ENCODE measurements around the gene RGP1.

RGP1 gene

GRCh38 chr9:35748858-35749514, at the start of gene RGP1, which contains the start of gene GBA2:
Gene RGP1 (plus strand): TSS chr9:35749287. CDS start chr9:35749756, 469 bp downstream.
Gene GBA2 (minus strand): TSS chr9:35749228. CDS start chr9:35748704, 524 bp downstream.
- DNase-seq, result peak; percentile 76 to 87

DNA sequence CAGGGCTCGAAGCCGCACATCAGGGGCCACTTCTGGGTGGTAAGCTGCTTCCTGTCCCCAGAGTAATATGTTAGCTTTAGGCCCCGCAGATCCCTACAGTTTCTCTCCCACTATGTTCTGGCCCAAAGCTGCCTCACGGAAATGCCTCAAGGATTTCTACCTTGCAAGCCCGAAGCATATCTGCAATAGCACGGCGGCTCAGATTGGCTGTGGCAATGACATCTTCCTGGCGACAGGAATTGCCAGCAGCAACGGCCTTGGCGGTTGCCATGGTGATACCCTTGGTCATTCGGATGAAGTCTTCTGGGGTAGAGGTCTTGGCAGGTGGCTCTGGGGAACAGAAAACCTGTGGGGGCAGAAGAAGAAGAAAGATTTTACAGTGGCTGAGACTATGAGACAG, 49.1 kb upstream of the RGP1 start:
- DNase-seq, result no peak

DNA sequence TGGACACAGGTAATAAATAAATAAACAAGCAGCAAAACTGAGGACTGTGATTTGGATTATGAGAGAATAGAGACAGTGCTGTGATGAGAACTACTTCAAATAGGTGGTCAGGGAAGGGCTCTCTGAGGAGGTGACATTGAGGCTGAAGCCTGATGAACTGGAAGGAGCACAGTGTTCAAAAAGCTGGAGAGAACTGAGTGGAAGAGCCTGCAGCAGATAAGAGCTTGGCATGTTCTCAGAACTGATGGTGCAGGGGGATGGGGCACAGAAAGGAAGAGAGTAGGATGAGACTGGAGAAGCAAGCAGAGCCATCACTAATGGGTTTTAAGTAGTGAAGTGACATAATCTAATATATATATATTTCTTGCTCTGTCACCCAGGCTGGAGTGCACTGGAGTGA, 48.1 kb upstream of the RGP1 start:
- no peak for DNase-seq

DNA sequence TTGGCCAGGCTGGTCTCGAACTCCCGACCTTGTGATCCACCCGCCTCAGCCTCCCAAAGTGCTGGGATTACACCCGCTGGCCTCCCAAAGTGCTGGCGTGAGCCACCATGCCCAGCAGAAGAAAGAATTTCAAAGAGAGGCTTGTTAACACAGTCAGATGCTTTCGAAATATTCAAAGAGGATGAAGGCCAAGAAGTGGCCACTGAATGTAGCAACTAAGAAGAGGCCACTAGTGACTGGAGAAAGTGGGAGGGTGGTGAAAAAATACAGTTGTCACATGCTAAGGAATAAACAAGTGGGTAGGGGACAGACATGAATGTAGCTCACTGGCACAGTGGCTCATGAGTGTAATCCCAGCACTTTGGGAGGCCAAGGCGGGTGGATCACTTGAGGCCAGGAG, 46.4 kb upstream of the RGP1 start:
- no peak for DNase-seq

- DNase-seq, result no peak
Observed at GRCh38 chr9:35703906-35704672, 45.0 kb upstream of the RGP1 start.

DNA sequence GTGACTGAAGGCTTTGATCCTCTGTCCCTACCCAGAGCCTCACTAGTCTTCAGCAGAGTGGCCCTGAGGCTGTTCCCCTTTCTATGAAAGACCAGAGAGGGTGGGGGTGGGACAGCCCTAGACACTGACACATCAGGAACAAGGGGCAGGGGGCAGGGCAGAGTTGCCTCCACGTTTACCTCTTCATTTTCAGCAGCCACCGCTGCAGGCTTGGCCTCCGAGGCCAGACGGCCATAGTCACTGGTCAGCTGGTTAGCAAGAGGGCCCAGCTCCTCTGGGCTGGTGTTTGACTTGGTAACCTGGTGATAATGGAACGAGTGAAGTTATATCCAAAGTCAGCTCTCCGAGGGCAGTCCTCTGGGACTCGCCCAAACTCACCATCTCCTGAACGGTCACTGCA, 43.7 kb upstream of the RGP1 start:
- DNase-seq, result no peak

DNA sequence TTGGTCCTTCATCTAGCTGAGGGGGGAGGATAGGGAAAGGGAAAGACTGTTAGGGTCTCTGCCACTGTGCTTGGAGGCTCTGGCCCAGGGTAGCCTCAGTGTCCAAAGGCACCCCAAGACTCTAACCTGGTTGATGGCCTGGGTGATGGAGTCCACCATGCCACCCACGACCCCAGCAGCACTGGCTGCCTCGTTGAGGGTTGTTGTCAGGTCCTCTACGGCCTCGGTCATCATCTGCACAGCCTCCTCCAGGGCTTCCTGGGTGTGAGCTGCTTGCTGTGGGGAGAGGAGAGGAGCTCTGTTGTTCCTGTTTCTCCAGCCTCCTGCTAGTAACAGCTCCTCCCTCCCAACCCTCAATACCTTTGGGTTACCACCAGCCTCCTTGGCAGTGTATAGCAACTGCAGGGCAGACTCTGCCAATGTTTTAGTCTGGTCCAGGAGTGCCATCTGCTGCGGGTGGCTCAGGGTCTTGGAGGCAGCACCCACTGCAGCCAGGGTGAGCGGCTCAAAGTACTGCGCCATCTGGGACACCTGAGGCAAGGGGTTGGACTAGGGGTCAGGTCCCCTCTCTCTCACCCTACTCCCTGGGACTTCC, 43.2 kb upstream of the RGP1 start:
- no peak for DNase-seq

DNA sequence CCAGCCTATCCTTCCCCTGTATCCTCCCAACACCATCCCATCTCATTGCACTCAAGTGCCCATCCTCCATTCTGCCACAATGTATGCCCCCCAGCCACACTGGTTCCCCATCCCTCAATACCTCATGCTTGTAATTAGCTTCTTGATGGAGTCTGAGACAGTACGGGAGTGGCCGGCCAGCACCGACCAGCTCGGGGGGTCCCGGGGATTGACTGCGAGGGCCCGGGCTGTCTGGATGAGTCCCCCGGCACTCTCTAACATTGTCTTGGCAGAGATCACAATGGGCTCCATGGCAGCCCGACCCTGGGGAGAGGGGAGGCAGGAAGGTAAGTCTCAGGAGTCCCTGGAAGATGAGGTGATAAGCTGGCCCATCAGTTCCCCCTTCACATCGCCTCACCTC, 42.1 kb upstream of the RGP1 start:
- DNase-seq, result no peak

DNA sequence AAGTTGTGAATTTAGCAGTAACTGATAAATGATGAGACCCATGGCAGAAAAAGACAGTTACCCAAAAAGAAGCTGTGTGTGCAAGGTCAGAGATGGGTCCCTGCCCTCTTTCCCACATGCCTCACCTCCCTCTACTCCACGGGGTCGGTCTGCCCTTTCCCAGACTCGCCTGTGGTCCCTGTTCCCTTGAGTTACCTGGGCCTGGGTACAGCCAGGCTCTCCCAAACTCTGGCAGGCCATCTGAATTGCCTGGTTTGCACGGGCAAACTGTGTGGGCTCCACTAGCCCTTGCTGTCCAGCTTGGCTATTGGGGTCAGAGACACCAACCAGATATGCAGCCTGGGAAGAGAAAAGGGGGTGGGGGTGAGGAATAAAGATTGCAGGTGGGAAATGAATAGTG, 40.9 kb upstream of the RGP1 start:
- no peak for DNase-seq

DNA sequence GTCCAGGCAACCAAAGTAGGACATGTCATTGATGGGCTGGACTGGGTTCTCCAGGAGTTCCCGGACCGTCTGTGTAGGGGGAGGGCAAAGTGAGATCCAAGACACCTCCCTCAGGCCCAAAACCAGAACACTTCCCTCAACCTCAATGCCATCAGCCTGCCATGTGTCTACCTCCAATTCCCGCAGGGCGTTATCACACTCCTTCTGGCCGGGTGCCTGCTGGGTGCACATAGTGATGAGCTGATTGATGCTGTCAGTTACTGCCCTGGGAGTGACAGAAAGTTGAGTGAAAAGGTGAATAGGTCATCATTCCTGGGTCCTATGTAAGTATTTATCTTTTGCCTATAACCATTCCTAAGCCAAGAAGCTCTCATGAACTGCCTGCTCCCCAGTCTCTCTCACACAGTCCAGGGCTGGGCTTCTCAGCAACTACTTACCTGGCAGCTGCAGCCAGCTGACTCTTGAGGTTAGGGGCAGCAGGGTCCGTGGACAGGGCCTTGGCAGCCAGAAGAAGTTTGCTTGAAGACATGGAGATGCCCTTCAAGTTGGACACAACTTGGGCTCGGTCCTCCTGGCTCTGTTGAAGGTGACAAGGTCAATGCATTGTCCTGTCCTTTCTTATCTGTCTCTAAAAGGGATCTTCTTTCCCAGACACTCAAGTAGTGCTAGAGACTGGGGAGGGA, 38.1 kb upstream of the RGP1 start:
- no peak for DNase-seq

GRCh38 chr9:35711501-35712428, 37.3 kb upstream of the RGP1 start:
- no peak for DNase-seq

GRCh38 chr9:35712762-35713400, 36.2 kb upstream of the RGP1 start:
- no peak for DNase-seq

GRCh38 chr9:35713578-35713977, 35.5 kb upstream of the RGP1 start:
- no peak for DNase-seq

- DNase-seq, result no peak
Observed at GRCh38 chr9:35714123-35714522, 35.0 kb upstream of the RGP1 start.

DNA sequence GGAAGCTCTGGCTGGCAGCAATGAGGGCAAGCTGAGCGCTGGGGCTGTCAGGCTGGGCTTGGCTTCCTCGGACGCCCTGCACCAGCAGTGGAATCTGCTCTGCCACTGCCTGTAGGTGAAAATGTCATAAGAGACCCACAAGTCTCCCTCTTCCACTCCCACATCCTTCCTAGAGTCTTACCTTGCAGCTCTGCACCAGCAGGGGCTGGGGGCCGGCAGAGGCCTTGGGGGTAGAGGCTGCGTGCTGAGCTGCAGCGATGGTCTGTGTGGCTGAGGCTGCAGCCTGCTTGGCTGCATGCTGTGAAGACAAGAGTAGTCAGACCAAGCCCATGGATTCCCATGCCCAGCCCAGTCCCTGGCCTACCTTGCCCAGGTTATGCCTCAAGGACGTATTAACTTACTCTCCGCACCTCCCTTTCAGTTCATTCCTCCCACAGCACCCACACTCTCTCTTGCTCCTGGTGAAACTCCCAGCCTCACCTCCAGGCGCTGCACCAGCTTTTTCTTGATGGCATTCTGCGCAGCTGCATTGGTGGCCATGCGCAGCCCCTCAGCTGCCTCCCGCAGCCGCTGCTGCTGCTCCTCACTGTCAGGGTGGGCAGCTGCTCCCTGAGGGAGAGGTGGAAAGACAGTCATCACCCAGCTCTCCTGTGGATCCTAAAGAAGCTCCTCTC, 34.4 kb upstream of the RGP1 start:
- DNase-seq, result no peak

DNA sequence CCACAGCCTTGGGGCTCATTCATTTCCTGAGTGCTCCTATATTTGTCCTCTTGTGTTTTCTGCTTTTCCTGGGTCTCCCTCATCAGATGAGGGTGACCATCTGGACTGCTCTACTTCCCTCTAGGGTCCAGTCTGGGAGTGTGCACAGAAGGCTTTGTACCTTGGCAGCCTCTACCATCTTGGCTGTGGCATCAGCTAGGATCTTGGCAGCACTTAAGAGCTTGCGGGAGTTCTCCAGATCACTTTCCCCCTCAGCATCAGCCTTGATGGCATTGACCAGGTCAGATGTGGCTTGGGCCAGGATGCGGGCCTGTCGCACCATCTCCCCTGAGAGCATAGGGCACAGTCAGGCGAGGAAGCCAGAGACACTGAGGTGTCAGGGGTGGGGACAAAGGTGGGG, 32.9 kb upstream of the RGP1 start:
- DNase-seq, result no peak

GRCh38 chr9:35717132-35717870, 31.8 kb upstream of the RGP1 start:
- peak in 1 of 2 experiments; percentile 14 for DNase-seq

DNA sequence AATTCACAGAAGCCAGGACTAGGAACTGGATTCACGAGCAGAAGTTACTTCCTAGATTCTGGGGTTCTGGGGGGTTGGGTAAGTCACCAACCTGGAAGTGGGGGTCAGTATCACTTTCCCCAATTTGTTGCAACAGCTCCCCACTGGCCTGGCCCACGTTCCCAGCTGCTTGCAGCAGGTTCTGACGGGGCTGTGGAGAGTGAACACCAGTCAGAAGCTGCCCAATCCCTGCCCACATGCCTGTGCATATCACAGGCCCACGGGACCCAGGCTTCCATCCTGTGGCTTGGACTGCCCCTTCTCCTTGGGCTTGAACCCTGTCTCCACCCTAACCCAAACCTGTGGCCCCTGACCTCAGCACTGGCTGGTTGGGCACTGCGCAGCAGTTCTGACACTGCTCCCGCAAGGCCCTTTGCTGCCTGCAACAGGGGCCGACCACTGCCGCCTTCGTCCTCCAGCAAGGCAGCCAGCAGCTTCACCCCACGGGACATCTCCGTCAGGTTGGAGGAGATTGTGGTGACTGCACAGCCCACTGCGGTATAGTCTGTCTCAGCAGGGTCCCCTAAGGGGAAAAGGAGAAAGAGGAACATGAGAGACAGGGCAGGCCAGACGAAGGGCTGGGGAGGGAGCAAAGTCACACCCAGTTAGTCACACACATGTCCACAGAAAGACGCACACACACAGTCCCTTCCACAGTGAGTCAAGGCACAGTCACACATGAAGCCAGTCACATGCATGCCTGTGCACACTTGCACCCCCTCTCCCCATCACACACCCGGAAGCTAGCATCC, 30.2 kb upstream of the RGP1 start:
- DNase-seq, result no peak

- no peak for DNase-seq
Observed at GRCh38 chr9:35719546-35719945, 29.5 kb upstream of the RGP1 start.

DNA sequence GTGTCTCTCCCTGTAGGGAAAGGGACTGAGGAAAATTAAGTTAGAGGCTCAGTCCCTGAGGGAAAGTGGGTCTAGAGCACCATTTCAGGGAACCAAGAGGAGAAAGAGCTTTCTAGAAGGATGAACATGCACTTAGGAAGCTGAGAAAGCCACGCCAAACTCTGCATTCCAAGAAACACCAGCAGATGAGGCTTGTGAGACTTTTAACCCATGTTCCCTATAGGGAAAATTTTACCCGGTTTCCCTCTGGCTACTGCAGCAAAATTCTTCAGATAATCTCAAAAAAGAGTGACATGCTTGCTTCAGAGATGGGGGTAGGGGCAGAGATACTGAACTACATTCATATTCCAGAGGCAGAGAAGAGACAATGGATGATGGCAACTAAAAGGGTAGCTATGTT, 25.7 kb upstream of the RGP1 start:
- DNase-seq, result no peak
